ENCODE measurements around the gene RPL28. TPM values are rescaled to one million over a fixed set of nuclear protein-coding genes. Genes with fewer than 3 reads are reported as not detected.

Gene RPL28
- total RNA-seq, result 437 and 447 TPM in 2 replicates

GRCh38 chr19:55385724-55386492 lies at the start of gene RPL28:
RPL28 (plus strand) TSS chr19:55385932; CDS start chr19:55386358, 426 bp downstream.

GRCh38 chr19:55339105-55339888 lies 46.4 kb upstream of the RPL28 start, which contains the start of gene KMT5C:
KMT5C (plus strand) TSS chr19:55339876; CDS start chr19:55341937, 2,061 bp downstream.

GRCh38 chr19:55354698-55355212 lies 31.0 kb upstream of the RPL28 start, which contains the start of gene COX6B2:
COX6B2 (minus strand) TSS chr19:55354719; CDS start chr19:55354521, 198 bp downstream.

GRCh38 chr19:55362990-55363716 lies 22.6 kb upstream of the RPL28 start, which contains the start of gene GARIN5B:
GARIN5B (minus strand) TSS chr19:55363260; CDS start chr19:55363066, 194 bp downstream.

GRCh38 chr19:55370305-55370988 lies 15.3 kb upstream of the RPL28 start, which contains the start of gene IL11:
IL11 (minus strand) TSS chr19:55370463; CDS start chr19:55370310, 153 bp downstream.

GRCh38 chr19:55376241-55376933 lies 9.3 kb upstream of the RPL28 start, which contains the start of gene TMEM190:
TMEM190 (plus strand) TSS chr19:55376826; CDS start chr19:55376854, 28 bp downstream.

GRCh38 chr19:55384131-55384919 lies 1.4 kb upstream of the RPL28 start, which contains the start of gene TMEM238:
TMEM238 (minus strand) TSS chr19:55384292; CDS start chr19:55384259, 33 bp downstream.

GRCh38 chr19:55407550-55407799 lies 21.7 kb downstream of the RPL28 start, which contains the start of gene UBE2S:
UBE2S (minus strand) TSS chr19:55407788; CDS start chr19:55407589, 199 bp downstream.

GRCh38 chr19:55443045-55443823 lies 57.5 kb downstream of the RPL28 start, which contains the start of gene SHISA7:
SHISA7 (minus strand) TSS chr19:55443300; CDS start chr19:55442863, 437 bp downstream.

Other genes starting within 250 kb of the RPL28 start
- 6.2 and 6.3 TPM in 2 replicates for gene TNNT1, start 236.7 kb upstream of the RPL28 start, total RNA-seq
- not detected in 2 replicates for gene TNNI3, start 228.2 kb upstream of the RPL28 start, total RNA-seq
- gene DNAAF3, start 219.3 kb upstream of the RPL28 start, total RNA-seq, result 0.71 TPM in 1 of 2 replicates, not detected in the other
- gene SYT5, start 205.6 kb upstream of the RPL28 start, total RNA-seq, result 0.29 TPM in 1 of 2 replicates, not detected in the other
- gene PTPRH, start 176.4 kb upstream of the RPL28 start, total RNA-seq, result 6.9 and 14.5 TPM in 2 replicates
- 0.86 and 1.8 TPM in 2 replicates for gene TMEM86B, start 157.2 kb upstream of the RPL28 start, total RNA-seq
- 31.7 and 45.6 TPM in 2 replicates for gene PPP6R1, start 126.9 kb upstream of the RPL28 start, total RNA-seq
- 70.7 and 106 TPM in 2 replicates for gene HSPBP1, start 105.8 kb upstream of the RPL28 start, total RNA-seq
- 4.3 and 9.0 TPM in 2 replicates for gene BRSK1, start 101.9 kb upstream of the RPL28 start, total RNA-seq
- gene TMEM150B, start 60.6 kb upstream of the RPL28 start, total RNA-seq, result not detected in 2 replicates
- 6.9 and 11.0 TPM in 2 replicates for gene KMT5C, start 46.1 kb upstream of the RPL28 start, total RNA-seq
- under 0.01 TPM in 1 of 2 replicates, not detected in the other for gene COX6B2, start 31.2 kb upstream of the RPL28 start, total RNA-seq
- gene GARIN5B, start 22.7 kb upstream of the RPL28 start, total RNA-seq, result not detected in 2 replicates
- gene IL11, start 15.5 kb upstream of the RPL28 start, total RNA-seq, result 1.8 and 4.3 TPM in 2 replicates
- gene TMEM190, start 9.1 kb upstream of the RPL28 start, total RNA-seq, result not detected in 2 replicates
- not detected in 2 replicates for gene TMEM238, start 1.6 kb upstream of the RPL28 start, total RNA-seq
- 121 and 166 TPM in 2 replicates for gene UBE2S, start 21.9 kb downstream of the RPL28 start, total RNA-seq
- not detected in 2 replicates for gene SHISA7, start 57.4 kb downstream of the RPL28 start, total RNA-seq
- 120 and 181 TPM in 2 replicates for gene ISOC2, start 75.7 kb downstream of the RPL28 start, total RNA-seq
- gene C19orf85, start 78.8 kb downstream of the RPL28 start, total RNA-seq, result 0.29 TPM in 1 of 2 replicates, not detected in the other
- gene ZNF628, start 90.7 kb downstream of the RPL28 start, total RNA-seq, result 2.5 and 2.6 TPM in 2 replicates
- gene NAT14, start 99.3 kb downstream of the RPL28 start, total RNA-seq, result 37.4 and 39.8 TPM in 2 replicates
- gene SSC5D, start 102.5 kb downstream of the RPL28 start, total RNA-seq, result 2.3 and 6.7 TPM in 2 replicates
- not detected in 2 replicates for gene SBK2, start 151.2 kb downstream of the RPL28 start, total RNA-seq
- gene SBK3, start 159.6 kb downstream of the RPL28 start, total RNA-seq, result 0.58 TPM in 1 of 2 replicates, not detected in the other
- gene ZNF579, start 194.9 kb downstream of the RPL28 start, total RNA-seq, result 6.1 and 6.6 TPM in 2 replicates
- 1.9 and 3.2 TPM in 2 replicates for gene FIZ1, start 213.6 kb downstream of the RPL28 start, total RNA-seq
- gene ZNF524, start 214.4 kb downstream of the RPL28 start, total RNA-seq, result 10.5 and 35.7 TPM in 2 replicates
- 2.6 and 3.5 TPM in 2 replicates for gene ZNF865, start 219.7 kb downstream of the RPL28 start, total RNA-seq
- gene ZNF784, start 238.6 kb downstream of the RPL28 start, total RNA-seq, result 3.7 and 6.6 TPM in 2 replicates